ENCODE measurements around the gene GPR161. TPM values are rescaled to one million over a fixed set of nuclear protein-coding genes. Genes with fewer than 3 reads are reported as not detected.

GPR161 gene
- polyA plus RNA-seq, 3 donors: 19.8 to 21.7 (median 19.9) TPM

DNA sequence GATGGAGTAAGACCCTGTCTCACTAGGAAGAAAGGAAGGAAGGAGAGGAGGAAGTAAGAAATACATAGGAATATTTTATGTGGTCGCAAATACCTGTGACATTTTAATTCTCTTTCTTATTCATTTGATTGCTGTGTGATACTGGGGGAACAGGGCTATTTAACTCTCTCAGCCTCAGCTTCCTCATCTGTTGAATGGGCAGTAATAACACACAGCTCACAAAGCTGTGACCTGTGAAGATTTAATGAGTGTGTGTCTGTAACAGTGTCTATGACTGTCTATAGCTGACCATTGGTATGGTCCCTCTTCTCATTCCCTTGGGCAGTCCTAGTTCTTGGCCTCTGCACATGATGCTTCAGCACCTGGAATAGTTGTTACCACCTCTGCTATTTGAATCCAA is 13.6 kb upstream of the GPR161 start:
- DNase-seq: no peak

DNA sequence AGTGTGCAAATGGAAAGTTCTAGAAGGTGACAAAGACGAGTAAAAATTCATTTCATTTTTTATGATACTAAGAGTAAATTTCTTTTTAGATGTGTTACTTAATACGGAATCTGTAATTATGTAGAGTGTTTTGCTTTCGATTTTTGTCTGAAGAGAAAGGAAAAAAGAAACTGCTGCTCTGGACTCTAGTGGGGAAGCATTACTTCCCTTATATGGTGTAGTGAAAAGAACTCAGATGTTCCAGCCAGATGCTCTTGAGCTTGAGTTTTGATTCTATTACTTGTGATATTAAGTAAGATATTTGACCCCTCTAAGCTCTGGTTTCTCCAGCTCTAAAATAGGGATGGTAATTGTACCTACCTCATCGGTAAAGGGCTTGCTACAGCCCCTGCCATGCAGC is 12.2 kb upstream of the GPR161 start:
- DNase-seq: no peak

DNA sequence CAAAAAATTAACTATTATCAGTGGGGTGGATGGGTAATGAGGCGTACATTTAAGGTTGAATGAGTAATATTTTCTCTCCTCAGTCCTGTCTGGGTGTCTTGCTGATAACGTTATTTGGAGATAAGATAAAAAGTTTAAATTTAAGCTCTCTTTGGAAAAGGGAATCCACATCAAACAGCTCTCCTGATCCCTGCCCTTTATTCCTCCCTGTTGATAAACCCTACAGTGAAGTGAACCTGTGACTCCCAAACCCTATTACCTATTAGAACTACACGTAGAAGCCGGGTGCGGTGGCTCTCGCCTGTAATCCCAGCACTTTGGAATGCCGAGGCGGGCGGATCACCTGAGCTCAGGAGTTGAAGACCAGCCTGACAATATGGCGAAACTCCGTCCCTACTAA is 9.9 kb upstream of the GPR161 start:
- no peak for DNase-seq

DNA sequence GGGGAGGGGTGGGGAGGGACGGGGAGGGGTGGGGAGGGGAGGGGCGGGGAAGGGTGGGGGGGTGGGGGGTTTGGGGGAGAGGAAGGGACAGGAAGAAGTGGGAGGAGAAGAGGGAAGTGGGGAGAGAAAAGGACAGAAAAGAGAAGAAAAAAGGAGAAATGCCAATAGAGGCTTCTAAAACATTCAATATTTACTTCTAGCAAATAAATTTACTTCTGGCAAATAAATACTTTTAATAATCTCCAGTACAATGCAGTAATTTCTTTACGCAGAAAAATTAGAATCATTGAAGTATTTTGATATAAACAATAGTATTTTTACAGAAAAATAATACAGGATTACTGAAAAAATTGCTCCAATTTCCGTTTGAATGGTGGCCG is 9.4 kb upstream of the GPR161 start:
- DNase-seq: no peak

GRCh38 chr1:168145184-168146159 is 8.7 kb upstream of the GPR161 start:
- peak; percentile 83 for DNase-seq

DNA sequence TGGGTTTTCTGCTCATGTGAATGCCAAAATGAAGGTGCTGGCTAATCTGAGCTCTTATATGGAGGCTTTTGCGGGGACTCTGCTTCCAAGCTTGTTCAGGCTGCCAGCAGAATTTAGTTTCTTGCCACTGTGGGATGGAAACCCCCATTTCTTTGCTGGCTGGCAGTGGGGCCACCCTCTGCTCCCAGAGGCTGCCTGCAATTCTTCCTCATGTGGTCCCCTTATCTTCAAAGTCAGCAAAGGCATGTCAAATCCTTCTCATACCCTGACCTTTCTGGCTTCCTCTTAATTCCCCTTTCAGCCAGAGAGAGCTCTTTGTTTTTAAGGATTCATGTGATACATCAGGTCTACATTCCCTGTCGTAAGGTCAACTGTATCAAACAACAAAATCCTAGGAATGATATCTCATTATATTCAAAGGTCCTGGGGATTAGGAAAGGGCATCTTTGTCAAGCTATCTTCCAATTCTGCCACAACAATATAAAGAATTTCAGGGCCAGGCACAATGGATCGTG is 5.2 kb upstream of the GPR161 start:
- DNase-seq: no peak

GRCh38 chr1:168139070-168139469 is 2.3 kb upstream of the GPR161 start:
- no peak for DNase-seq

GRCh38 chr1:168138134-168138533 is 1.4 kb upstream of the GPR161 start:
- no peak for DNase-seq

DNA sequence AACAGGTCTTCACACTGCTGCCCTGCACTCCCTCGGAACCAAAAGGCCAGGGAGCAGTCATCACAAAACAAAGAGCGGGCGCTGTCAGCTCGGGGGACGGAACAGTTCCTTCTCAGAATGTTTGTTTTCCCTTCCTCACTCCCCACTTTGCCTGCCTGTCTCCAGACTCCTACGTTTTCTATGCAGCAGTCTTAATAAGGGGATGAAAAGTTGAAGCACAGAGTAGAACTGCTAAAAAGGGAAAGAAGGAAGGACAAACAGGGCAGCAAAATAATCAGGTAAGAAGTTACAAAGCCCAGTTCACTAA is 738 bp upstream of the GPR161 start:
- no peak for DNase-seq

DNA sequence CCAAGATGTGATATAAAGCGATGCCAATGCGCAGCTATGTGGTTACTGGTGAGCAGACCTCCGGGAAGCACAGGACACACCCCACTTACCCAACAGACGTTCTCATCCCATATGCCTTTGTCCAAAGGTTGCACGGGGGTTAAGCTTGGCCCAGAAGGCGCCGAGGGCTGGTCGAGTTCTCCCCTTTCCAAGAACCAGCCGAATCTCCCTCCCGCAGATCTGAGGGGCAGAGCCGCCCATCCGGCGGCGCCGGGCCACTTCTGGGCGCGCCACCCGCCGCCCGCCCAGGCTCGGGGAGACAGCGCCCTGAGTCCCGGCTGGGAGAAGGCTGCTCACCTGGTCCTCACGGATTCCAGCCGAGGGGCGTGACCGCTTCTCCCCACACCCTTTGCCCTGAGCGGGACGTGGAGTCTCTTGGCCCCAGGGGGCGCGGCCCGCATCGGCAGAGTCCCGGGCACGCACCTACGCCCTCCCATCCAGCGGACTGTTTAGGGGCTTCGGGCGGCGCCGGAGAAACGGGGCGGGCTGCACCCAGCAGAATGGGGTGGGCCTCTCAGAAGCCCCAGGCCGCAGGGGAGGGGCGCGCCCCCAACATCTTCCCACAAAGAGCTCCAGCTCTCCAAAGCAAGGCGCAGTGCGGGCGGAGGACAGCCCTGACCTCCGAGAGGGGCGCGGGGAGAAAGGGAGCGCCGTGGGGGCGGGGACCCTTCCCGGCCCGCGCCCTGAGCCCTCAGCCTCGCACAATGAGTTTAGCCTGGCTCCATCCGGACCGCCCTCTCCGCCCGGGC is 615 bp downstream of the GPR161 start:
- DNase-seq: peak; percentile 28

GRCh38 chr1:168135116-168135920 is 1.4 kb downstream of the GPR161 start:
- no peak for DNase-seq

- DNase-seq: no peak
Observed at GRCh38 chr1:168134642-168135041, 2.1 kb downstream of the GPR161 start.

- no peak for DNase-seq
Observed at GRCh38 chr1:168134132-168134531, 2.6 kb downstream of the GPR161 start.

DNA sequence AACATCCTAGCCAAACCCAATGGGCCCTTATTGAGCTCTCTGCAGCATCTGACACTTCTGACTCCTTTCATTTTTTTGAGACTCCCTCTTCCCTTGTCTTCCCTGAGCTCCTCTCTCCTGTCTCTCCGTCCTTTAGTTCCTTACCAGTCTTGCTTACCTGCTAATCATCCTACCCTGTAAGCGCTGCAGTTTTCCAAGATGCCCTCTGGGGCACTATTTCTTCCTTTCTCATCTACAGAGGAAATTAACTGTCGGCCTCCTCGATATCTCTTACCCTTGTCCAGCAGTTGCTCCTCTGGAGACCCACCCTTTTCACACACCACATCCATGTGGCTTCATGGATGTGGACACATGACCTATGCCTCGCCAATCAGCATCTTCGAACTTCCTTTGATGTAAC is 6.8 kb downstream of the GPR161 start:
- no peak for DNase-seq

GRCh38 chr1:168127503-168127902 is 9.2 kb downstream of the GPR161 start:
- no peak for DNase-seq

GRCh38 chr1:168125051-168125450 is 11.7 kb downstream of the GPR161 start:
- DNase-seq: no peak

DNA sequence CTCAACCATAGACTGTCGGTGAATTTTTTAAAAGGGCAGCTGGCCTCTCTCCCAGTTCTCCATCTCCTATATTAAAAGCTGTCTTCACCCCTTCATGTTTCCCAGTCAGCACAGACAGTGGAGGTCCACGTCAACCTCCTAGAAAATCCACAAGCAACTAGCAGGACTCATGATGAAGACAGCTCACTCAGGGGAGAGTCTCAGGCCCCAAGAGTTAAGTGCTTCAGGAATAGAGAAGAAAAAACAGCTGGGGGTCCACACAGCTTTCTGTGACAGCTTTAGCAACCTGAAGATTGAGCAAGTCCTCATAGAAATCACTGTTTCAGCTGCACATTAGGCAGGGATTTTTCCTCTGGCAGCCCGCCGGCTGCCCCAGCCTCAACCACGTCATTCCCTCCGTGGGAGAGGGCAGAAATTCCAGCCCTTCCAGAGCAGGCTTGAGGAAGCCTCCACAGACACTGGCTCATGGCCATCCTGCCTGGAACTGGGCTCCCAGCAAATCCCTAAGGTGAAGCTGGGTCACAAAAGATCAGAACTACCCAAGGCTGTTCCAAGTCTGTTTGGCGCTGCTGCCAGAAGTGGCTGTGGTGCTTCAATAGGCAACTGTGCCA is 15.2 kb downstream of the GPR161 start:
- no peak for DNase-seq

DNA sequence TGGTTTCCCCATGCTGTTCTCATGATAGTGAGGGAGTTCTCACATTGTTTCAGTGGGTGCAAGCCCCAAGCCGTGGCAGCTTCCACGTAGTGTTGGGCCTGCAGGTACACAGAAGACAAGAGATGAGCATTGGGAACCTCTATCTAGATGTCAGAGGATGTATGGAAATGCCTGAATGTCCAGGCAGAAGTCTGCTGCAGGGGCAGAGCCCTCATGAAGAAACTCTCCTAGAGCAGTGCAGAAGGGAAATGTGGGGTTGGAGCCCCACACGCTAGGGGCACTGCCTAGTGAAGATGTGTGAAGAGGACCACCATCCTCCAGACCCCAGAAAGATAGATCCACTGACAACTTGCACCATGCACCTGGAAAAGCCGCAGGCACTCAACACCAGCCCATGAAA is 17.0 kb downstream of the GPR161 start:
- DNase-seq: no peak

GRCh38 chr1:168116327-168116799 is 20.4 kb downstream of the GPR161 start:
- no peak for DNase-seq

GRCh38 chr1:168114845-168115244 is 21.9 kb downstream of the GPR161 start:
- no peak for DNase-seq

- no peak for DNase-seq
Observed at GRCh38 chr1:168112673-168113305, 23.9 kb downstream of the GPR161 start.
